Smooth muscle cell (in vitro differentiated cells): Measurements from ENCODE around the gene MAGI2. TPM values are rescaled to one million over a fixed set of nuclear protein-coding genes. Genes with fewer than 3 reads are reported as not detected.

ENCODE experiments used
- DNase-seq: peaks from one replicate; lab custom pipeline; 2025; ENCODE audit not compliant: unreplicated experiment; lab: John Stamatoyannopoulos, UW
- H2AFZ ChIP-seq: fragments of 200-600 bp; sonication (generic); 2 replicates; pipeline ENCODE4 v1.6.0; 2016; ENCODE audit warnings: antibody characterized with exemption, low read depth, mild to moderate bottlenecking
- H3F3A ChIP-seq: fragments of 200-600 bp; sonication (generic); 2 replicates; pipeline ENCODE4 v1.6.0; 2017; ENCODE audit warnings: antibody characterized with exemption, low read depth
- H3K27ac ChIP-seq: fragments of 200-600 bp; sonication (generic); 2 replicates; pipeline ENCODE4 v1.5.1; 2016; ENCODE audit warnings: low read depth, mild to moderate bottlenecking
- H3K27me3 ChIP-seq: fragments of 200-600 bp; sonication (generic); 2 replicates; pipeline ENCODE4 v1.6.1; 2016; ENCODE audit warnings: low read depth, mild to moderate bottlenecking
- H3K36me3 ChIP-seq: fragments of 200-600 bp; sonication (generic); 2 replicates; pipeline ENCODE4 v1.5.1; 2016; ENCODE audit warnings: low read depth
- H3K4me1 ChIP-seq: fragments of 200-600 bp; sonication (generic); 2 replicates; pipeline ENCODE4 v1.5.1; 2016; ENCODE audit warnings: low read depth
- H3K4me2 ChIP-seq: fragments of 200-600 bp; sonication (generic); 2 replicates; pipeline ENCODE4 v1.6.0; 2016; ENCODE audit warnings: mild to moderate bottlenecking
- H3K4me3 ChIP-seq: fragments of 200-600 bp; sonication (generic); 2 replicates; pipeline ENCODE4 v1.5.1; 2016; ENCODE audit warnings: mild to moderate bottlenecking
- H3K79me2 ChIP-seq: fragments of 200-600 bp; sonication (generic); 2 replicates; pipeline ENCODE4 v1.6.0; 2016; ENCODE audit warnings: low read depth, mild to moderate bottlenecking
- H3K9ac ChIP-seq: fragments of 200-600 bp; sonication (generic); 2 replicates; pipeline ENCODE4 v1.6.0; 2016; ENCODE audit warnings: low read depth
- H3K9me3 ChIP-seq: fragments of 200-600 bp; sonication (generic); replicated peaks from 2 replicates; pipeline ENCODE4 v1.5.1; 2016; ENCODE audit warnings: low read depth
- H4K20me1 ChIP-seq: fragments of 200-600 bp; sonication (generic); 2 replicates; pipeline ENCODE4 v1.6.0; 2016; ENCODE audit warnings: low read depth
- WGBS: methylation state at CpG from one replicate; pipeline ENCODE4 v1.1.7; 2016; ENCODE audit warnings: low lambda C conversion rate; 5-methylcytosine and 5-hydroxymethylcytosine counted together
- polyA plus RNA-seq: library from polyadenylated mRNA; unstranded; fragments of >200 nt; fragmentation: Nextera tagmentation; extraction: Ambion mirVana; gene quantifications from 2 replicates; pipeline ENCODE4 v1.2.1, GENCODE V29; 2016
- total RNA-seq: library from RNA; depleted of rRNA; stranded (reverse); fragments of >200 nt; gene quantifications from 2 replicates; pipeline ENCODE4 v1.2.3, GENCODE V29; 2014
- TF ChIP-seq, protein P1 (sequence below): fragments of 200-600 bp; sonication (generic); IDR thresholded peaks from 2 replicates; pipeline ENCODE4 v1.5.1; 2017; ENCODE audit warnings: borderline replicate concordance, mild to moderate bottlenecking, antibody characterized with exemption; ENCODE audit not compliant: insufficient read depth, poor library complexity, severe bottlenecking

The MAGI2 gene
- total and polyA plus RNA-seq, 2 experiments from 2014 or later, result 3.4 to 10.7 TPM

DNA sequence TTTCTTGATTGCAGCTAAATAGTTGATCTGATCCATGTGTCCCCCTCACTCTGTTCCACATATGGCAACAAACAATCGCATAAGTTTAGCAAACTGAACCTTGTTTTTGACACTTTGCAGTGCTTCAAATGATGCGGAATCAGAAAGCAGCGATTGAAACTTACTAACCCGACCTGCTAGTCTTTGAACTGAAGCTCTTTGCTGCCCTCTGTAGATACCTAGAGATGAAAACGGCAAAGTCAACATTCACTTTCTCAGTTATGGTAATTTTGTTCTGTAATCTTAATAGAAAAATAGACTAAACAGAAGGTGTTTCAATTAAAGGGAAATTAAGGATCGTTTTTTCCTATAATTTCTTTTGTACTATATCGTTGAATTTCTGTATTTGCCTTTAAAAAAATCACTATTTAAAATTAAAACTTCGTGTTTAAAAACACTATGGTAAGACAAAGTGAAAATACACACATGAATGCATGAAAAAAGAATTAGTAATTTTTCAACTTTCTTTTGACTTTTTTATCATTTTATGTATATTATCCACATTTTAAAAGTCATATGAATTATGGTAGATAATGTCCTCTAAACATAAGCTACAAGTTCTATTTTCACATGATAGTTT, 276.5 kb downstream of the MAGI2 start:
- no peak for DNase-seq
- Histone ChIP-seq H3F3A (no peaks in the 10 kb centered on the region), H3K27ac (no peak overlapping the region), H3K4me2 (peak overlapping the region; percentile 28), H3K9me3 (no peaks in the 10 kb centered on the region), H4K20me1 (peaks cover 4% of the 10 kb centered on the region), H3K79me2 (no peaks in the 10 kb centered on the region), H3K4me1 (no peaks in the 10 kb centered on the region), H3K4me3 (no peak overlapping the region), H3K27me3 (no peaks in the 10 kb centered on the region), H2AFZ (no peak overlapping the region), H3K9ac (no peak overlapping the region), H3K36me3 (no peaks in the 10 kb centered on the region)
- TF ChIP-seq, protein P1, sequence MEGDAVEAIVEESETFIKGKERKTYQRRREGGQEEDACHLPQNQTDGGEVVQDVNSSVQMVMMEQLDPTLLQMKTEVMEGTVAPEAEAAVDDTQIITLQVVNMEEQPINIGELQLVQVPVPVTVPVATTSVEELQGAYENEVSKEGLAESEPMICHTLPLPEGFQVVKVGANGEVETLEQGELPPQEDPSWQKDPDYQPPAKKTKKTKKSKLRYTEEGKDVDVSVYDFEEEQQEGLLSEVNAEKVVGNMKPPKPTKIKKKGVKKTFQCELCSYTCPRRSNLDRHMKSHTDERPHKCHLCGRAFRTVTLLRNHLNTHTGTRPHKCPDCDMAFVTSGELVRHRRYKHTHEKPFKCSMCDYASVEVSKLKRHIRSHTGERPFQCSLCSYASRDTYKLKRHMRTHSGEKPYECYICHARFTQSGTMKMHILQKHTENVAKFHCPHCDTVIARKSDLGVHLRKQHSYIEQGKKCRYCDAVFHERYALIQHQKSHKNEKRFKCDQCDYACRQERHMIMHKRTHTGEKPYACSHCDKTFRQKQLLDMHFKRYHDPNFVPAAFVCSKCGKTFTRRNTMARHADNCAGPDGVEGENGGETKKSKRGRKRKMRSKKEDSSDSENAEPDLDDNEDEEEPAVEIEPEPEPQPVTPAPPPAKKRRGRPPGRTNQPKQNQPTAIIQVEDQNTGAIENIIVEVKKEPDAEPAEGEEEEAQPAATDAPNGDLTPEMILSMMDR, result peak; percentile 52
- WGBS, result 26% methylated on average over 8 of the region's 8 CpGs

DNA sequence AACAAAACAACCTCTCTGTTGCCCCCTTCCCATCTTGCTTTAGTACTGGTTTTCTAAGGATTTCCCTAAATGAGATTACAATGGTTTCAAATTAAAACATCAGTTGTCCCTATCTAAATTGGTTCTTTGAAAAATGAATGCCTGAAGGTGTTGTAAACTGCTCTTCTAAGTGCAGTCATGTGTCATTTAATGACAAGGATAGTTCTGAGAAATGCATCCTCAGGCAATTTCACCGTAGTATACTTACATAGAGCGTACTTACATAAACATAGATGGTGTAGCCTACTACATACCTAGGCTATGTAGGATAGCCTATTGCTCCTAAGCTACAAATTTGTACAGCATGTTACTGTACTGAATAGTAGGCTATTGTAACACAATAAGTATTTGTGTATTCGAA, 278.1 kb downstream of the MAGI2 start:
- Histone ChIP-seq H3K27me3 (no peaks in the 10 kb centered on the region), H3K4me2 (no peak overlapping the region), H3K36me3 (no peaks in the 10 kb centered on the region), H3K9ac (no peak overlapping the region), H2AFZ (no peak overlapping the region), H4K20me1 (peaks cover 4% of the 10 kb centered on the region), H3K27ac (no peak overlapping the region), H3K9me3 (no peaks in the 10 kb centered on the region), H3K4me1 (no peaks in the 10 kb centered on the region), H3K79me2 (no peaks in the 10 kb centered on the region), H3K4me3 (no peak overlapping the region), H3F3A (no peaks in the 10 kb centered on the region)
- WGBS, result 75% methylated on average over 3 of the region's 3 CpGs
- DNase-seq, result no peak
- TF ChIP-seq, protein P1, result no peak

DNA sequence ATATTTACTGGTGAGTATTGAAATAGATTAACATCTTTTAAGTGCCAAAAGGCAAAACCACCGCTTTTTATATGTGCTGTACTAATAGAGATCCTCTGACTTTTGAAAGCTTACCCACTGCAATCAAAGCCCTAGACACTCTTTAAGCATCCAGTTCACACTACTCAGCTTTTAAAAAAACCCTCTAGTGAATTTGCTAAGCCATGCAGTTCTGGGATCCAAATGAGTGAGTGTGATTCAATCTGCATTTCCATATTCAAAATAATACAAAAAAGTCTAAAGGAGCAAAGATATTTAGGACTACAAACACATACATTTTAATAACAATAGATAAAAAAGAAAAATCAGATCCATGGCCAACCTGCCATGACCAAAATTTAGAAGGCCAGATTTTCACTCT, 288.2 kb downstream of the MAGI2 start:
- no peak overlapping the region for H3K4me2 ChIP-seq
- H3K4me1 ChIP-seq, result no peaks in the 10 kb centered on the region
- H3K36me3 ChIP-seq, result no peaks in the 10 kb centered on the region
- H3F3A ChIP-seq, result no peaks in the 10 kb centered on the region
- H3K4me3 ChIP-seq, result no peak overlapping the region
- H3K79me2 ChIP-seq, result no peaks in the 10 kb centered on the region
- H3K27ac ChIP-seq, result no peak overlapping the region
- no peak overlapping the region for H3K9ac ChIP-seq
- no peak for DNase-seq
- WGBS, result 95% methylated on average over 1 of the region's 1 CpG
- no peak overlapping the region for H2AFZ ChIP-seq
- H3K27me3 ChIP-seq, result no peaks in the 10 kb centered on the region
- H4K20me1 ChIP-seq, result no peaks in the 10 kb centered on the region
- H3K9me3 ChIP-seq, result no peaks in the 10 kb centered on the region
- TF ChIP-seq, protein P1, result no peak

DNA sequence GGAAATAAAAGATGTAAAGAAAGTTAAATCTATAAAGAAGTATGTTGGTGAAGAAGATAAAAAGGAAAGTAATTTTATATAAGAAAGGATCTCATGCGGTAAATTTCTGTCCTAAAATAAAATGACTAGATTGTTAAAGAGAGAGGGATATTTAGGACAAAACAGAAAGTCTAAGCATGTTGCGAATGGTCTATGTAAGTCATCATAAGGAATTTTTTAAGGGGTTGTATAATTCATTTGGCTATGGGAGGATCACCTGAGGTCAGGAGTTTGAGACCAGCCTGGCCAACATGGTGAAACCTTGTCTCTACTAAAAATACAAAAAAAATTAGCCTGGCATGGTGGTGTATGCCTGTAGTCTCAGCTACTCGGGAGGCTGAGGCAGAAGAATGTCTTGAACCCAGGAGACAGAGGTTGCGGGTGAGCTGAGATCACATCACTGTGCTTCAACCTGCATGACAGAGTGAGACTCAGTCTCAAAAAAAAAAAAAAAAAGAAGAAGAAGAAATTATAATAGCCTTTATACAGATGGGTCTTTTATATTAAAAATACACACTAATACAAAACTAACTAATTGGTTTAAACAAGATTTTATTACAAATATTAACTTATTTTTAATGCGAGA, 294.3 kb downstream of the MAGI2 start:
- no peaks in the 10 kb centered on the region for H3K4me1 ChIP-seq

More for the DNA sequence above, 294.3 kb downstream of the MAGI2 start:
- whole genome bisulfite sequencing, result 92% methylated on average over 5 of the region's 5 CpGs
- H3K36me3 ChIP-seq, result no peaks in the 10 kb centered on the region
- no peaks in the 10 kb centered on the region for H3K27me3 ChIP-seq
- no peak overlapping the region for H3K4me3 ChIP-seq
- no peak overlapping the region for H3K4me2 ChIP-seq
- H2AFZ ChIP-seq, result no peak overlapping the region
- H3K9me3 ChIP-seq, result peaks cover 3% of the 10 kb centered on the region
- TF ChIP-seq, protein P1, result no peak
- H3F3A ChIP-seq, result no peaks in the 10 kb centered on the region
- H3K79me2 ChIP-seq, result no peaks in the 10 kb centered on the region
- H3K9ac ChIP-seq, result no peak overlapping the region
- H4K20me1 ChIP-seq, result no peaks in the 10 kb centered on the region
- no peak overlapping the region for H3K27ac ChIP-seq
- DNase-seq, result no peak
